Mesenteric fat pad (tissue), 1 donor: ENCODE results near the gene ALMS1. TPM values are rescaled to one million over a fixed set of nuclear protein-coding genes. Genes with fewer than 3 reads are reported as not detected.

Source experiments
- total RNA-seq: library from RNA; stranded (reverse); fragmentation: NEBNext Ultra II Directional; extraction: Animal tissue kit (Norgen Biotek cat#: 25700); gene quantifications from one replicate; pipeline ENCODE4 v1.2.1, GENCODE V29; 2021
- donor health status: DM: yes; HTN: yes; CAD: no.

ALMS1 gene
- total RNA-seq, 1 donor from 2014 or later: 12.2 TPM

Other genes starting within 250 kb of the ALMS1 start
- gene NOTO, start 183.3 kb upstream of the ALMS1 start, total RNA-seq: not detected
- 25.1 TPM for gene SMYD5, start 171.6 kb upstream of the ALMS1 start, total RNA-seq
- 31.1 TPM for gene PRADC1, start 152.6 kb upstream of the ALMS1 start, total RNA-seq
- 190 TPM for gene CCT7, start 151.5 kb upstream of the ALMS1 start, total RNA-seq
- 1.7 TPM for gene FBXO41, start 101.4 kb upstream of the ALMS1 start, total RNA-seq
- gene EGR4, start 92.3 kb upstream of the ALMS1 start, total RNA-seq: not detected